ENCODE results near the gene SEC23B. TPM values are rescaled to one million over a fixed set of nuclear protein-coding genes. Genes with fewer than 3 reads are reported as not detected.
A peak's percentile ranks its signal among the peaks of the same experiment; 100 is the strongest.

SEC23B gene
- total RNA-seq, 1 experiment from 2014 or later, result 56.3 TPM

DNA sequence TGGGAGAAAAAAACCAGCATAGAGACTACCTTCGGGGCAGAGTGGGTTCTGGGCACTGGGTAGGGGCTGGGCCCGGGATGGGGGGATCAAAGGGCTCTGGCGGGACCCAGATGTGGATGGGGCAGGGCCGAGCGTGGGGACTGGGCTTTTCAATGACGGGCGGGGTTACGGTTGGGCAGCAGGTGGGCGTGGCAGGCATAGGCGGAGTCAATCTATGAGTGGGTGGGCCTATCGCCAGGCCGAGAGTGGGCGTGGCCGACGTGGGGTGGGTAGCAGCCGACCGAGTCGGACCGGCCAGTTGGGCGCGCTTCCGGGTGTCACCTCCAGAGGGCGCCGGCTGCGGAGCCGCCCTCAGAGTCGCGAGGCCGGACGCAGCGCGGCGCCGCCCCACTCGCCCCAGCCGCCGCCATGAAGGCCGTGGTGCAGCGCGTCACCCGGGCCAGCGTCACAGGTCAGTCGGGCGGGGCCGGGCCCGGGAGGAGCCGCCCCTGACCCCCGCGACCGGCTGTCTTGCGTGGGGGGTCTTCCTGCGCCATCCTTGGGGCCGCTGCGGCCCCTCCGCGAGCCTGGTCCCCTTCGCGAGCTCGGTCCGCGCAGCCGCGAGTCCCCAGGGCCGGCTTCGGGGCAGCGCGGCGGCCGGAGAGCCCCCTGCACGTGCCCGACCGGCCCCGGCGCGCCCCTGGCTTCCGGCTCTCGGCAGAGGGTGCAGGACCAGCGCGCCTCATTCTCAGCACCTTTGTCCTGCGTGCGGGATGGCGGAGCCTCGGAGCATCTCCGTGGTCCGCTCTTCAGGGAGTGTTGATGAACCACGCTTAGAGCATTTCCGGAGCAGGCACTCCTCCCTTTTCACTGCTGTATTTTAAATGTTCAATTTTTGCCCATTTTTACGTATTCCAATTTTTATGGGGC lies 80.2 kb downstream of the SEC23B start, which contains the start of gene DTD1:
Gene DTD1, plus strand, starts transcription at position 390 of the 909 bp plus-strand sequence. Its CDS starts 19 bp downstream, at position 409.
- DNase-seq (ENCODE audit: low read depth), result peak; percentile 92

DNA sequence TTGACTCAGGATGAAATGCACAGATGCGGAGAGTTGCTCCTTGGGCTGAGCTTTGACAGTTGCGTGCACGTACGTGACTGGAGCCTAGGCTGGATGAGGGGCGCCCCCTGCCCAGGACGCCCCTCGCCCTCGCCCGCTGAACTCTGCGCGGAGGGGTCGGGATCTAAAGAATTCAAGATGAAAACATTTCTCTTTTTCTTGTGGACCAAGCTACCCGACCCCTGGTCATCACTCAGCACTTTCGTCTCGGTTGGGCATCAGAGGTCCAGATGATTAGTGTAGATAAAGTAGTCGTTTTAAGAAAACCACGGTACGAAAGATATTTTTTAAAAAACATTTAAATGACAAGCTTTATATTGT lies 80.8 kb downstream of the SEC23B start:
- DNase-seq (ENCODE audit: low read depth), result no peak

DNA sequence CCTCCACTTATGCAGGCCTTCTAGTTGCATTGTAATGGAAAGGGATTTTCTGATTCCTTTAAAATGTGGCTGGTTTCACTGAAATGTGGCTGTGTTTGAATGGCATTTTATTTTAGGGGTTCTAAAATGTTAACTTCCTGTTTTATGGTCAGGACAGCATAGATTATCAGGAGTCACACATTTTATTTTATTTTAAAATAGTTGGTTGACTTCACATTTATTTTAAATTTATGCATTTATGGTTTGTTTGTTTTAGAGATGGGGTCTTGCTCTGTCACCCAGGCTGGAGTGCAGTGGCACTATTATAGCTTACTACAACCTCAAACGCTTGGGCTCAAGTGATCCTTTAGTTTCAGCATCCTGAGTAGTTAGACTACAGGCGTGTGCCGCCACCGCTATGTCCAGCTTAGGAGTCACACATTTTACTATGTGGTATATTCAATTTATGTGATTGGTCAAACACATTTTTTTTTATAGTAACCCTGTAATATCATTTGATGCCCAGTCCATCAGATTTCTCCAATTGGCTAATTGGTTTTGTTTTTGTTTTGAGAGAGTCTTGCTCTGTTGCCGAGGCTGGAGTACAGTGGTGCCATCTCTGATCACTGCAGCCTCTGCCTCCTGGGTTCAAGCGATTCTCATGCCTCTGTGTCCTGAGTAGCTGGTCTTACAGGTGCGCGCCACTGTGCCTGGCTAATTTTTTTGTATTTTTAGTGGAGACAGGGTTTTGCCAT lies 82.4 kb downstream of the SEC23B start:
- no peak for DNase-seq (ENCODE audit: low read depth)

DNA sequence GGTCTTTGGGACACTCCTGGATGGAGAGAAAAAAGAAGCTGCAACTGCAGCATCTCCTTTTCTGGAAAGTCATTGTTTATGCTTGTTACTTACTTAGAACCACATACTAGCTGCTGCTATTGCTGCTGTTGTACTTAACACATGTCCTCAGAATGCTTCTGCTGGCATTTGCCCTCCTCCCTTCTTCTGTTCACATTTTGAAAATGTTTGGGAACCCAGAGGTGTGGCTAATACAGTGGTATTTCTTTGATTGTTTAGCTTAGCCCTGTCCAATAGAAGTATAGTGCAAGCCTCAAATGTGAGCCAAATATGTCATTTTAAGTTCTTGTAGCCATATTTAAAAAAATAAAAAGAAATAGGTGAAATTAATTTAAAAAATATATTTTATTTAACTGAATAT lies 88.5 kb downstream of the SEC23B start:
- no peak for DNase-seq (ENCODE audit: low read depth)

DNA sequence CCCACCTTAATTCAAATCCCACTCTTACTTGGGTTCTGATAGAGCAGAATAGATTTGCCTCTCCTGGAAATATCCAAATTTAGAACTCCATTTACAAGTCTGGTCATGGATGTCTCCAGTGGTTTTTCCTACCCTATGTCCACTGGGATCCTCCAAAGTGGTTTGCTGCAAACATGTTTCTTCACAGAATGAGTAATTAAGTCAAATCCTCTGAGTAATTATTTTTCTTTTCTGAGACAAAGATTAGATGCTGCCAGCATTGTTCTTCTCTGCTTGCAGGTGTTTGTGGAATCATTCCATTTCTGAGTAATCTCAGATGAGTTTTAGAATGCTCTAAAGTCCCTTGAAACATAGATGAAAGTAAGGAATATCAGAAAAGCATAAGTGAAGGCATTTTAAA lies 102.0 kb downstream of the SEC23B start:
- no peak for DNase-seq (ENCODE audit: low read depth)

Other genes starting within 250 kb of the SEC23B start
- gene ZNF133, start 219.4 kb upstream of the SEC23B start, total RNA-seq (2014; rRNA removed; shearing (Covaris generic)), result 11.7 and 12.9 TPM in 2 replicates
- 0.89 and 1.4 TPM in 2 replicates for gene DZANK1, start 40.9 kb upstream of the SEC23B start, total RNA-seq (2014; rRNA removed; shearing (Covaris generic))
- gene POLR3F, start 40.5 kb upstream of the SEC23B start, total RNA-seq (2014; rRNA removed; shearing (Covaris generic)), result 15.9 and 17.4 TPM in 2 replicates
- 18.4 and 24.7 TPM in 2 replicates for gene RBBP9, start 10.7 kb upstream of the SEC23B start, total RNA-seq (2014; rRNA removed; shearing (Covaris generic))
- gene SMIM26, start 59.5 kb downstream of the SEC23B start, total RNA-seq (2014; rRNA removed; shearing (Covaris generic)), result 83.7 and 85.6 TPM in 2 replicates
- 80.6 and 107 TPM in 2 replicates for gene DTD1, start 80.1 kb downstream of the SEC23B start, total RNA-seq (2014; rRNA removed; shearing (Covaris generic))

All from Daoy (cell line).